Astrocyte of the spinal cord (primary cell): Measurements from ENCODE around the gene JAK2.
"Not testable (repeated sequence)": the region's sequence is repeated elsewhere in the genome, so short reads cannot be mapped to it uniquely, and the experiment has no call there.

ENCODE experiments used
- DNase-seq: peaks from one replicate; pipeline ENCODE4 v3.0.0; 2011; ENCODE audit warnings: low read depth, low spot score
- H3K4me3 ChIP-seq: 2 replicates; pipeline ENCODE4 v1.5.1; 2011; ENCODE audit warnings: low read depth, mild to moderate bottlenecking, low read length, moderate library complexity
- in situ Hi-C: cut with HindIII; loops from 2 replicates; pipeline ENCODE4 v1.10.0; 2017; ENCODE audit warnings: low sequenced_read_pairs
- TF ChIP-seq, protein P1 (sequence below): IDR thresholded peaks from 2 replicates; pipeline ENCODE4 v1.5.1; 2012; ENCODE audit warnings: low read depth, mild to moderate bottlenecking, low read length, inconsistent platforms

Gene JAK2

DNA sequence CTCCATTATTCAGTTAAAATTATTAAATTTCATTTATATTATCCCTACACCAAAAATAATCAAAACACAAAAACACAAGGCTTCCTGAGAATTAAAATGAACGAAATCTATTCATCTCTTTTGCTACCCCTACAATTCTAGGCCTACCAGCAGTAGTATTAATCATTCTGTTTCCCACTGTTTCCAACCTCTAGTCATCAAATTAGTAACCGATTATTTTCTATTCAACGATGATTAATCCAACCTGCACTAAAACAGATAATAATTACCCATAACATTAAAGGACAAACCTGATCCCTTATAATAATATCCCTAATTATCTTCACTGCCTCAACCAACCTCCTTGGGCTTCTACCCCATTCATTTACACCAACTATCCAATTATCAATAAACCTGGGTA is 114.4 kb downstream of the JAK2 start:
- no peak overlapping the region for H3K4me3 ChIP-seq
- TF ChIP-seq, protein P1, sequence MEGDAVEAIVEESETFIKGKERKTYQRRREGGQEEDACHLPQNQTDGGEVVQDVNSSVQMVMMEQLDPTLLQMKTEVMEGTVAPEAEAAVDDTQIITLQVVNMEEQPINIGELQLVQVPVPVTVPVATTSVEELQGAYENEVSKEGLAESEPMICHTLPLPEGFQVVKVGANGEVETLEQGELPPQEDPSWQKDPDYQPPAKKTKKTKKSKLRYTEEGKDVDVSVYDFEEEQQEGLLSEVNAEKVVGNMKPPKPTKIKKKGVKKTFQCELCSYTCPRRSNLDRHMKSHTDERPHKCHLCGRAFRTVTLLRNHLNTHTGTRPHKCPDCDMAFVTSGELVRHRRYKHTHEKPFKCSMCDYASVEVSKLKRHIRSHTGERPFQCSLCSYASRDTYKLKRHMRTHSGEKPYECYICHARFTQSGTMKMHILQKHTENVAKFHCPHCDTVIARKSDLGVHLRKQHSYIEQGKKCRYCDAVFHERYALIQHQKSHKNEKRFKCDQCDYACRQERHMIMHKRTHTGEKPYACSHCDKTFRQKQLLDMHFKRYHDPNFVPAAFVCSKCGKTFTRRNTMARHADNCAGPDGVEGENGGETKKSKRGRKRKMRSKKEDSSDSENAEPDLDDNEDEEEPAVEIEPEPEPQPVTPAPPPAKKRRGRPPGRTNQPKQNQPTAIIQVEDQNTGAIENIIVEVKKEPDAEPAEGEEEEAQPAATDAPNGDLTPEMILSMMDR, result no peak
- in situ Hi-C loops, result no loop called here
- no peak for DNase-seq

DNA sequence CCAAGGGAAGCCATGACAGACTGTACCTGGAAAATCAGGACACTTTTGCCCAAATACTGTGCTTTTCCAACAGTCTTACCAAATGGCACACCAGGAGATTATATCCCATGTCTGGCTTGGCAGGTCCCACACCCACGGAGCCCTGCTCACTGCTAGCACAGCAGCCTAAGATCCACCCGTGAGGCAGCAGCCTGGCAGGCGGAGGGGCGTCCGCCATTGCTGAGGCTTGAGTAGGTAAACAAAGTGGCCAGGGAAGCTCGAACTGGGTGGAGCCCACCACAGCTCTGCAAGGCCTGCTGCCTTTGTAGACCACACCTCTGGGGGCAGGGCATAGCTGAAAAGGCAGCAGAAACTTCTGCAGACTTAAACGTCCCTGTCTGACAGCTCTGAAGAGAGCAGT is 116.1 kb downstream of the JAK2 start:
- DNase-seq, H3K4me3 ChIP-seq, in situ Hi-C loops: not testable (repeated sequence)

GRCh38 chr9:5106517-5106916 is 121.4 kb downstream of the JAK2 start:
- H3K4me3 ChIP-seq, DNase-seq, in situ Hi-C loops: not testable (repeated sequence)

GRCh38 chr9:5110867-5111681 is 126.0 kb downstream of the JAK2 start:
- TF ChIP-seq, protein P1, result no peak
- H3K4me3 ChIP-seq, result no peak overlapping the region
- in situ Hi-C loops, result no loop called here
- DNase-seq, result no peak

DNA sequence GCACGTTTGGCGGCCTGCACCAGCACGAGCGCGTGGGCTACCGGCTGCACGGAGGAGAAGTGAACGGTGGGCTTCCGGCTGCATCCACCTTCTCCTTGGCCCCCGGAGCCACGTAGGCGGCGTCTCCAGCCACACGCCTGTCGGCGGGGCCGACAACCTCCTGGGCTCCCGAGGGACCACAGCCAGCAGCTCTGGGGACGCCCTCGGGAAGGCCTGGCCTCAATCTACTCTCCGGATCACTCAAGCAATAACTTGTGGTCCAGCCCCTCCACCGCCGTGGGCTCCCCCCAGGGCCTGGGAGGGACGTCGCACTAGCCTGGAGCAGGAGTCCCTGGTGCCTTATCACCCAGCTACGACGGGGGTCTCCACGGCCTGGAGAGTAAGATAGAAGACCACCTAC is 126.6 kb downstream of the JAK2 start:
- H3K4me3 ChIP-seq, result no peak overlapping the region
- in situ Hi-C loops, result no loop called here
- DNase-seq, result no peak
- TF ChIP-seq, protein P1, result no peak

- TF ChIP-seq, protein P1, result no peak
- in situ Hi-C loops, result no loop called here
- no peak overlapping the region for H3K4me3 ChIP-seq
- no peak for DNase-seq
These were observed 127.1 kb downstream of the JAK2 start for GRCh38 chr9:5112109-5112592.

DNA sequence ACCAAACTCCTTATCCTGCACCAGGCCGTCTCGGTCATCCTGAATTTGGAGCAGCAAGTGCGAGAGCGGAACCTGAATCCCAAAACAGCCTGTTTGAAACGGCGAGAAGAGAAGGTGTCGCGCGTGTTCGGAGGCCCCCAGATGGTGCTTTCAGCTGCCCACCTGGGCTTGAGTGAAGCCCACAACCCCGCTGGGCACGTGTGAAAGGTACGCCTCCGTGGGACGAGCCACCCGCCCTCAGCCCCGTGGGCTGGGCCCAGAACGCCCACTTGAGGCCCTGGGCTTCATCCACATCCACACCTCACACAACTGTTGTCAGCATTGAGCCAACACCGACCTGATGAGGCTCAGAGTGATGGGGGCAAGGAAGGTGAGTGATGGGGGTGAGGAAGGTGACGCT is 127.6 kb downstream of the JAK2 start:
- no peak for DNase-seq
- H3K4me3 ChIP-seq, result no peak overlapping the region
- in situ Hi-C loops, result no loop called here
- TF ChIP-seq, protein P1, result no peak
